ENCODE data around the gene PDLIM1. TPM values are rescaled to one million over a fixed set of nuclear protein-coding genes. Genes with fewer than 3 reads are reported as not detected.
"Not testable (repeated sequence)": the region's sequence is repeated elsewhere in the genome, so short reads cannot be mapped to it uniquely, and the experiment has no call there.

Gene PDLIM1
- polyA plus RNA-seq, 1 donor = 334 TPM

DNA sequence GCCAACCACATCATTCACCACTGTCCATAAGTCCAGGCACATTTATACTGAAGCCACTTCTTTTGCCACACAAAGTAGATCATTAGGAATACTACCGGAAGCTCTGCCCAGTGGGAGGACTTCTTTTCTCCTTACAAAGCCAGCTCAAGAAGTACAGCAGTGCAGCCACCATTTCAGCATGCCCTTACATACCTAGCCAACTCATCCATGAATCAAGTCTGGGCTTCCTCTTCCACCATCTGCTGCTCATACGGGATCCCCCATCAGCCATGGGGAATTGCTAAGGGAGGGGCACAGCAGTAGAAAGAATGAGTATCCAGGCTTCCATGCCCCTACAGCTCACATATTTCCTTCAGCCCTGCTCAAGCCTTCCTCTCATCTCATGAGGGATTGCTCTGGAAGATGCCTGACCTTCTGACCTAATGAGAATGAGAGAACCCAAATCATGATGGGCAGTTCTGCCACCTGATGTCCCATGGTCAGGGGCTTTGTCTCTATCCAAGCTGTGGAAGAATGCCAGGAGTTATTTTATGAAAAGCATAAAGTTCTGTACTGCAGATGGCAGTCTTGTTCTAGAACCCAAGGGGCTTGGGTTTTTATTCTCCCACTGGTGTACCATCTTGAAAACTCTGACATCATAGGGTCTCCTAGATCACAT lies 57.3 kb downstream of the PDLIM1 start:
- no CpG with 5 or more reads among the region's 2 CpGs for WGBS (ENCODE audit: insufficient coverage, low lambda C conversion rate)
- no peak for DNase-seq
- no peak overlapping the region for H3K27ac ChIP-seq (ENCODE audit: low read length)
- no peaks in the 10 kb centered on the region for H3K9me3 ChIP-seq (ENCODE audit: control insufficient read depth, low read depth, low read length)
- H3K4me1 ChIP-seq (ENCODE audit: control insufficient read depth, insufficient read depth, low read length) = peaks cover 8% of the 10 kb centered on the region
- no peak overlapping the region for H3K4me3 ChIP-seq (ENCODE audit: low read length)
- H3K36me3 ChIP-seq (ENCODE audit: control insufficient read depth, insufficient read depth, low read length) = peaks cover 51% of the 10 kb centered on the region
- H3K27me3 ChIP-seq (ENCODE audit: control insufficient read depth, insufficient read depth, low read length) = no peaks in the 10 kb centered on the region

GRCh38 chr10:95230677-95231586 lies 59.9 kb downstream of the PDLIM1 start:
- H3K27me3 ChIP-seq (ENCODE audit: control insufficient read depth, insufficient read depth, low read length); H3K4me1 ChIP-seq (ENCODE audit: control insufficient read depth, insufficient read depth, low read length); H3K9me3 ChIP-seq (ENCODE audit: control insufficient read depth, low read depth, low read length): not testable (repeated sequence)
- peaks cover 27% of the 10 kb centered on the region for H3K36me3 ChIP-seq (ENCODE audit: control insufficient read depth, insufficient read depth, low read length)
- peak overlapping the region; percentile 81 for H3K4me3 ChIP-seq (ENCODE audit: low read length)
- H3K27ac ChIP-seq (ENCODE audit: low read length) = peak overlapping the region; percentile 69
- WGBS (ENCODE audit: insufficient coverage, low lambda C conversion rate) = no CpG with 5 or more reads among the region's 36 CpGs
- peak; percentile 69 to 81 for DNase-seq

DNA sequence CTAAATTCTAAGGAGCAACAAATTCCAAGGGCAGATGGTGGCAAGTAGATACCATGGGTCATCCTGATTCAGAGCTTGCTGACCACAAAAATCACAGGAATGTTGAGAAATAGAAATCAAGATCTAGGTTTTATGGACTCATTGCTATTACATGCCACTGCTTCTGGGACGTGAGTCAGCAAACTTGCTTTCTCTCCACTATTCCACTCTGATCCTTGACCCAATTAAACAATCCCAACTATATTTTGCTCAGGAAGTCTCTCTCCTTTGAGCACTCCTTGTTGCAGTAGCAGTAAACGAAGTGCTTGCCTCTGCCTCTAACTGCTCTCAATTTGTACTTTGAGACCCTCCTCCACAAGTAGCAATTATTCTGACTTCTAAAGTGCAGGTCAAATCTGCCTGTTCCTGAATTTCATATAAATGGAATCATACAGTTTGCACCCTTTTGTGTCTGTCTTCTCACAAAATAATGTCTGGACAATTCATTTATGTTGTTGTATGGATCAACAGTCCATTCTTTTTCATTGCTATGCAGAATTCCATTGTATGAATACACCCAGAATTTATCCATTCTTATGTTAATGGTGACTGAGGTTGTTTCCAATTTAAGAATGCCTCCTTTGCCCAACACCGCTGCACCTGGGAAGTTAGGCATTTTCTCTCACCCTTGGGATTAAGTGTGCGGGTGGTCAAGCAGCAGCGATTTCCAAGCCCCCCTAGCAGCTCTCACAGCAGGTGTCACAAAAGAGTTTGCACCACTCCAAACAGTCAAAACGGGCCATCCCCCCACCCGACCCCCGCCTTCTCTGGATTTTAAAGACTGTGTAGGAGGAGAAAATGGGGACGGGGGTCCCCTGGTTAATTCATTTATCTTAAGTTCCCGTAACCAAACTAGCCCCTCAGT lies 60.8 kb downstream of the PDLIM1 start:
- 44% methylated on average over 4 of the region's 10 CpGs for WGBS (ENCODE audit: insufficient coverage, low lambda C conversion rate)
- Histone ChIP-seq H3K4me3 (ENCODE audit: low read length) (peak overlapping the region; percentile 81), H3K4me1 (ENCODE audit: control insufficient read depth, insufficient read depth, low read length) (peaks cover 8% of the 10 kb centered on the region), H3K9me3 (ENCODE audit: control insufficient read depth, low read depth, low read length) (no peaks in the 10 kb centered on the region), H3K27me3 (ENCODE audit: control insufficient read depth, insufficient read depth, low read length) (no peaks in the 10 kb centered on the region), H3K27ac (ENCODE audit: low read length) (peak overlapping the region; percentile 69), H3K36me3 (ENCODE audit: control insufficient read depth, insufficient read depth, low read length) (peaks cover 21% of the 10 kb centered on the region)
- DNase-seq = peak in 1 of 2 donors; percentile 18

- not testable (repeated sequence) for H3K27me3 ChIP-seq (ENCODE audit: control insufficient read depth, insufficient read depth, low read length); H3K9me3 ChIP-seq (ENCODE audit: control insufficient read depth, low read depth, low read length); H3K4me1 ChIP-seq (ENCODE audit: control insufficient read depth, insufficient read depth, low read length); H3K4me3 ChIP-seq (ENCODE audit: low read length); DNase-seq; H3K27ac ChIP-seq (ENCODE audit: low read length)
- peaks cover 15% of the 10 kb centered on the region for H3K36me3 ChIP-seq (ENCODE audit: control insufficient read depth, insufficient read depth, low read length)
- 83% methylated on average over 1 of the region's 14 CpGs for WGBS (ENCODE audit: insufficient coverage, low lambda C conversion rate)
Observed at GRCh38 chr10:95228934-95229723, 61.7 kb downstream of the PDLIM1 start.

DNA sequence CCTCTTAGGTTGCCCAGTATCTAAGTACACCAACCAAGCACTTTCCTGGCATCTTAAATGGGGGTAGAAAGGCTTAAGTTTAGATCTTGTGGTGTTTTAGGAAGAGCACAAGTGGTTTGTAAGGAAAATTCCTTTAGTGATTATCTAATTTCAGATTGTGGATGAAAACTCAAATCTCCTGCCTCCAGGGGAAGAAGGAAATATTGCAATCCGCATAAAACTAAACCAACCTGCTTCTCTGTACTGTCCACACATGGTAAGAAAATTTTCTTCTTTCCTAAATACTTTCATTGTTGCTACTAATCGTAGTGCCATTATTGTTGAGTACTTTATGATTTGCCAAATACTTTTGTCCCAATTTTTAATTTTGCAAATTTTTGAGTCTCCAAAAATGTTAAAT lies 65.7 kb downstream of the PDLIM1 start:
- Histone ChIP-seq H3K27ac (ENCODE audit: low read length) (no peak overlapping the region), H3K27me3 (ENCODE audit: control insufficient read depth, insufficient read depth, low read length) (no peaks in the 10 kb centered on the region), H3K4me3 (ENCODE audit: low read length) (no peak overlapping the region), H3K36me3 (ENCODE audit: control insufficient read depth, insufficient read depth, low read length) (no peaks in the 10 kb centered on the region), H3K9me3 (ENCODE audit: control insufficient read depth, low read depth, low read length) (no peaks in the 10 kb centered on the region), H3K4me1 (ENCODE audit: control insufficient read depth, insufficient read depth, low read length) (peaks cover 4% of the 10 kb centered on the region)
- DNase-seq = no peak
- 90% methylated on average over 1 of the region's 2 CpGs for WGBS (ENCODE audit: insufficient coverage, low lambda C conversion rate)

DNA sequence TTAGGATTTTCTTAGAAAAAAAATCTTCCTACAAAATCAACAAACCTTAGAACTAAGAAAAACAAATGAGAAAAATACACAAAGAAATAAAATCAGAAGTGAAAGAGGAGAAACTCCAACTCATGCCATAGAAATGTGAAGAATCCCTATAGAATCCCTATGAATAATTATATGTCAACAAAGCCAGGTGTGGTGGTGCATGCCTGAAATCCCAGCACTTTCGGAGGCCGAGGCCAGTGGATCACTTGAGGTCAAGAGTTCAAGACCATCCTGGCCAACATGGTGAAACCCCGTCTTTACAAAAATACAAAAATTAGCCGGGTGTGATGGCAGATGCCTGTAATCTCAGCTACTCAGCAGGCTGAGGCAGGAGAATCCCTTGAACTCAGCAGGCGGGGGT lies 69.7 kb downstream of the PDLIM1 start:
- no peaks in the 10 kb centered on the region for H3K9me3 ChIP-seq (ENCODE audit: control insufficient read depth, low read depth, low read length)
- DNase-seq = no peak
- no peak overlapping the region for H3K4me3 ChIP-seq (ENCODE audit: low read length)
- H3K27me3 ChIP-seq (ENCODE audit: control insufficient read depth, insufficient read depth, low read length) = no peaks in the 10 kb centered on the region
- no peak overlapping the region for H3K27ac ChIP-seq (ENCODE audit: low read length)
- WGBS (ENCODE audit: insufficient coverage, low lambda C conversion rate) = 100% methylated on average over 2 of the region's 5 CpGs
- no peaks in the 10 kb centered on the region for H3K36me3 ChIP-seq (ENCODE audit: control insufficient read depth, insufficient read depth, low read length)
- no peaks in the 10 kb centered on the region for H3K4me1 ChIP-seq (ENCODE audit: control insufficient read depth, insufficient read depth, low read length)

DNA sequence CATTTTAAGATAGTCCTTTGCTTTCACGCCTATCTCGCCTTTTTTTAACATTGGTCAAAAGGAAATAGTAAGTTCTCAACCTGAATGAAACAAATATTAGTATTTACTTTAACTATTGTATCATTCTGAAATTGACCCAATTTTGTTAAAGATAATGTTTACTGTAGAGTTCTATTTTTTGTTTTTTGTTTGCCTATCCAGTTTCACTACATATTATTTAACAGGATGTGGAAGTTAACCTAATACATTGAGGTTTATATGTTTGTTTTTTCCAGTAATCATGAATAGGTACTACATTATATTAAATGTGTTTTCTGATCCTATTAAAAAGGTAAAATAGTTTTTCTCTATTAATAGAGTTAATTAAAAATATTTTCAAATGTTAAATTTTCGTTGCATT lies 70.3 kb downstream of the PDLIM1 start:
- WGBS (ENCODE audit: insufficient coverage, low lambda C conversion rate) = 88% methylated on average over 3 of the region's 3 CpGs

DNA sequence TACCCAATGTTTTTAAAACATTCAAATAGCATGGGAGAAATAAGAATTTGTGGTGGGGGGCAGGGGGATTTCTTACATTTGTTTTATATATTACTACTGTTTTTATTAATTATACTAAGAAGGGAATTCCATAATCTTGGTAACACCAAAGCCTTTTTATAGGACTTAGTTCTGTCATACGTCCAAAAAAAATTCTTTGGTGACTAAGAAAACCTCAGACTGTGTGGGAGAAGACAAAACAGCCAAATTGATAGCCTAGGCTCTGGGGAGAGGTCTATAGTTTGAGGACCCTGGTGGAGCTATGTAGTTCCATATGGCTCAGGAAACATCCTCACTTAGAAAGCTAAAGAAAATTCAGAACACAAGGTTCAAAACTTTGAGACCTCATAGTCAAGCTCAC lies 73.3 kb downstream of the PDLIM1 start:
- Histone ChIP-seq H3K27me3 (ENCODE audit: control insufficient read depth, insufficient read depth, low read length) (no peaks in the 10 kb centered on the region), H3K27ac (ENCODE audit: low read length) (no peak overlapping the region), H3K36me3 (ENCODE audit: control insufficient read depth, insufficient read depth, low read length) (no peaks in the 10 kb centered on the region), H3K4me1 (ENCODE audit: control insufficient read depth, insufficient read depth, low read length) (no peaks in the 10 kb centered on the region), H3K9me3 (ENCODE audit: control insufficient read depth, low read depth, low read length) (no peaks in the 10 kb centered on the region), H3K4me3 (ENCODE audit: low read length) (no peak overlapping the region)
- whole genome bisulfite sequencing (ENCODE audit: insufficient coverage, low lambda C conversion rate) = 100% methylated on average over 1 of the region's 1 CpG
- DNase-seq = no peak

More for the DNA sequence above, 70.3 kb downstream of the PDLIM1 start:
- H3K4me3 ChIP-seq (ENCODE audit: low read length) = no peak overlapping the region
- H3K9me3 ChIP-seq (ENCODE audit: control insufficient read depth, low read depth, low read length) = no peaks in the 10 kb centered on the region
- no peak for DNase-seq
- H3K4me1 ChIP-seq (ENCODE audit: control insufficient read depth, insufficient read depth, low read length) = no peaks in the 10 kb centered on the region
- H3K27me3 ChIP-seq (ENCODE audit: control insufficient read depth, insufficient read depth, low read length) = no peaks in the 10 kb centered on the region
- H3K27ac ChIP-seq (ENCODE audit: low read length) = no peak overlapping the region
- H3K36me3 ChIP-seq (ENCODE audit: control insufficient read depth, insufficient read depth, low read length) = no peaks in the 10 kb centered on the region

- WGBS (ENCODE audit: insufficient coverage, low lambda C conversion rate) = no CpG with 5 or more reads among the region's 3 CpGs
Observed at GRCh38 chr10:95214793-95215192, 76.0 kb downstream of the PDLIM1 start.

More at GRCh38 chr10:95214793-95215192, 76.0 kb downstream of the PDLIM1 start:
- Histone ChIP-seq H3K9me3 (ENCODE audit: control insufficient read depth, low read depth, low read length) (no peaks in the 10 kb centered on the region), H3K36me3 (ENCODE audit: control insufficient read depth, insufficient read depth, low read length) (no peaks in the 10 kb centered on the region), H3K27me3 (ENCODE audit: control insufficient read depth, insufficient read depth, low read length) (no peaks in the 10 kb centered on the region), H3K27ac (ENCODE audit: low read length) (no peak overlapping the region), H3K4me3 (ENCODE audit: low read length) (no peak overlapping the region), H3K4me1 (ENCODE audit: control insufficient read depth, insufficient read depth, low read length) (no peaks in the 10 kb centered on the region)
- no peak for DNase-seq
